ENCODE results near the gene KAZN. TPM values are rescaled to one million over a fixed set of nuclear protein-coding genes. Genes with fewer than 3 reads are reported as not detected.

Gene KAZN
- polyA plus RNA-seq, 4 donors = 3.0 to 39.5 (median 4.4) TPM

- Histone ChIP-seq H3K27me3 (ENCODE audit: control insufficient read depth in 3 of 3, insufficient read depth in 3 of 3, low read length in 3 of 3) (no peaks in the 10 kb centered on the region), H3K9me3 (ENCODE audit: control insufficient read depth in 2 of 2, insufficient read depth in 1 of 2, low read depth in 1 of 2, low read length in 1 of 2) (no peaks in the 10 kb centered on the region), H3K4me3 (ENCODE audit: low read depth in 1 of 3, low read length in 3 of 3) (no peak overlapping the region), H3K36me3 (ENCODE audit: control insufficient read depth in 3 of 3, insufficient read depth in 2 of 3, low read depth in 1 of 3, low read length in 3 of 3) (peaks cover 0 to 2% (median 0%) of the 10 kb centered on the region in 3 donors), H3K4me1 (ENCODE audit: control insufficient read depth in 3 of 3, insufficient read depth in 2 of 3, low read depth in 1 of 3, low read length in 2 of 3) (peaks cover 0 to 8% (median 0%) of the 10 kb centered on the region in 3 donors), H3K27ac (ENCODE audit: low read depth in 1 of 3, low read length in 2 of 3) (no peak overlapping the region)
- no peak for DNase-seq
- FAIRE-seq = no peak
- WGBS, 3 donors = 86 to 93% (median 92%) methylated on average over 7 of the region's 7 CpGs
Observed at GRCh38 chr1:15083578-15083977, 485.1 kb downstream of the KAZN start.

GRCh38 chr1:15088281-15088971 is 489.9 kb downstream of the KAZN start:
- Histone ChIP-seq H3K27ac (ENCODE audit: low read depth in 1 of 3, low read length in 2 of 3) (peak overlapping the region in 1 of 3 donors; percentile 93), H3K36me3 (ENCODE audit: control insufficient read depth in 3 of 3, insufficient read depth in 2 of 3, low read depth in 1 of 3, low read length in 3 of 3) (no peaks in the 10 kb centered on the region), H3K4me3 (ENCODE audit: low read depth in 1 of 3, low read length in 3 of 3) (peak overlapping the region in 1 of 3 donors; percentile 28), H3K9me3 (ENCODE audit: control insufficient read depth in 2 of 2, insufficient read depth in 1 of 2, low read depth in 1 of 2, low read length in 1 of 2) (no peaks in the 10 kb centered on the region), H3K4me1 (ENCODE audit: control insufficient read depth in 3 of 3, insufficient read depth in 2 of 3, low read depth in 1 of 3, low read length in 2 of 3) (peaks cover 0 to 32% (median 0%) of the 10 kb centered on the region in 3 donors), H3K27me3 (ENCODE audit: control insufficient read depth in 3 of 3, insufficient read depth in 3 of 3, low read length in 3 of 3) (no peaks in the 10 kb centered on the region)
- WGBS, 3 donors = 53 to 75% (median 70%) methylated on average over 16 of the region's 16 CpGs
- DNase-seq (peak in 1 of 2 donors; percentile 40), FAIRE-seq (no peak)

DNA sequence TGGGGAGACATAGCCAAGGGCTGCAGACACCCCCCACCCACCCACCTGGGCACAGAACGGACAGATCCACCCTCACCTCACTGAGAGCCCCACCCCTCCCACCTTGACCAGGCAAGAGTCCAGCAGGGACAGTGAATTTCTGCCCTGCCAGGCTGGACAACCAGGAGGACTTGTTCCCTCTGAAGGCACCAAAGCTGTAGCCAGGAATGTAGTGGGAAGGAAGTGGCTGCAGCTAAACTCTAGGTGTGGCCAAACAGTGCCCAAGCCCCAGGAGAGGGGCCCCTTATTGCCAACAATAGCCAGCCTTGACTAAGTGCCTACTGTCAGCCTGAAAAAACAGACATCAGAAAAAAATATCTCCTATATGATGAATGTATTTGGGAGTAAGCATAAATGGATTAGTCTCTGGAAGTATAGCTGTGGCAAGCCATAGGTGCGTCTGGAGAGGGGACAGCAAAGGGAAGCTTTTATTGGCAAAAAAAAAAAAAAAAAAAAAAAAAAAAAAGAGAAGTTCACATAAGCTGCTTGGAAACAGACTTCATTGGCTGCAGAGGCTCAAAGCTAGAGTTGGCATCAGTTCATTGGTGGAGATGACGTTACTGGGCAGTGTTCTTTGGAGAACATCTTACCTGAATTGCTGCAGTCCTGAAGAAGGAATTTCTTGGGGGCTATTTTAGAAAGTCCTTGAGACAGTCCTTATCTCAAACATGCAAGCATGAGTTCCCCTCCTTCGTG is 490.9 kb downstream of the KAZN start:
- H3K36me3 ChIP-seq (ENCODE audit: control insufficient read depth in 3 of 3, insufficient read depth in 2 of 3, low read depth in 1 of 3, low read length in 3 of 3) = no peaks in the 10 kb centered on the region
- peak in 1 of 2 donors; percentile 61 for DNase-seq
- FAIRE-seq = no peak
- H3K9me3 ChIP-seq (ENCODE audit: control insufficient read depth in 2 of 2, insufficient read depth in 1 of 2, low read depth in 1 of 2, low read length in 1 of 2) = no peaks in the 10 kb centered on the region
- peak overlapping the region in 1 of 3 donors; percentile 93 for H3K27ac ChIP-seq (ENCODE audit: low read depth in 1 of 3, low read length in 2 of 3)
- 56 to 58% (median 57%) methylated on average over 4 of the region's 4 CpGs for WGBS, 3 donors
- H3K4me1 ChIP-seq (ENCODE audit: control insufficient read depth in 3 of 3, insufficient read depth in 2 of 3, low read depth in 1 of 3, low read length in 2 of 3) = peaks cover 0 to 32% (median 0%) of the 10 kb centered on the region in 3 donors
- peak overlapping the region in 1 of 3 donors; percentile 43 for H3K4me3 ChIP-seq (ENCODE audit: low read depth in 1 of 3, low read length in 3 of 3)
- no peaks in the 10 kb centered on the region for H3K27me3 ChIP-seq (ENCODE audit: control insufficient read depth in 3 of 3, insufficient read depth in 3 of 3, low read length in 3 of 3)

DNA sequence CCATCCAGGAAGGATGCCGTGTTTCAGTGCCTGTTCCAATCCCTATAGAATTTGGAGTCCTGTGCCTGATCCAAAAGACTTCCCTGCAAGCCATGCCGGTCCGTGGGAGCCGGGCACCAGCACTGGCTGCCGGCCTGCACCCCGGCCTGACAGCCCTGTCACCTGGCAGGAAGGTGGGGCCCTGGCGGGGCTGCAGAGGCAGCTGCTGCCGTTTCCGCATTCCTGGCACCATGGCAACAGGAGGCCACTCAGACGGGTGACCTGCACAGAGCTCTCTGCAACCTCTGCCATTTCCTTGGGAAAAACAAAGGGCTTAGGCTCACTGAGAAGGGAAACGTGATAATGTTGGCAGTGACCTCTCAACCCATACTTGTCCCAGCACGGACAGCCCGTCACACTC is 491.9 kb downstream of the KAZN start:
- FAIRE-seq (no peak), DNase-seq (peak; percentile 90 to 95)
- WGBS, 3 donors = 7 to 32% (median 11%) methylated on average over 13 of the region's 13 CpGs
- H3K27ac ChIP-seq (ENCODE audit: low read depth in 1 of 3, low read length in 2 of 3) = peak overlapping the region in 2 of 3 donors; percentile 36 to 93
- no peaks in the 10 kb centered on the region for H3K9me3 ChIP-seq (ENCODE audit: control insufficient read depth in 2 of 2, insufficient read depth in 1 of 2, low read depth in 1 of 2, low read length in 1 of 2)
- no peaks in the 10 kb centered on the region for H3K27me3 ChIP-seq (ENCODE audit: control insufficient read depth in 3 of 3, insufficient read depth in 3 of 3, low read length in 3 of 3)
- peaks cover 0 to 32% (median 0%) of the 10 kb centered on the region in 3 donors for H3K4me1 ChIP-seq (ENCODE audit: control insufficient read depth in 3 of 3, insufficient read depth in 2 of 3, low read depth in 1 of 3, low read length in 2 of 3)
- no peaks in the 10 kb centered on the region for H3K36me3 ChIP-seq (ENCODE audit: control insufficient read depth in 3 of 3, insufficient read depth in 2 of 3, low read depth in 1 of 3, low read length in 3 of 3)
- peak overlapping the region in 1 of 3 donors; percentile 43 for H3K4me3 ChIP-seq (ENCODE audit: low read depth in 1 of 3, low read length in 3 of 3)

- peaks cover 0 to 19% (median 0%) of the 10 kb centered on the region in 3 donors for H3K4me1 ChIP-seq (ENCODE audit: control insufficient read depth in 3 of 3, insufficient read depth in 2 of 3, low read depth in 1 of 3, low read length in 2 of 3)
- FAIRE-seq (no peak), DNase-seq (no peak)
- no peaks in the 10 kb centered on the region for H3K36me3 ChIP-seq (ENCODE audit: control insufficient read depth in 3 of 3, insufficient read depth in 2 of 3, low read depth in 1 of 3, low read length in 3 of 3)
- H3K27ac ChIP-seq (ENCODE audit: low read depth in 1 of 3, low read length in 2 of 3) = no peak overlapping the region
- WGBS, 3 donors = 94 to 96% (median 95%) methylated on average over 16 of the region's 16 CpGs
- no peak overlapping the region for H3K4me3 ChIP-seq (ENCODE audit: low read depth in 1 of 3, low read length in 3 of 3)
- H3K9me3 ChIP-seq (ENCODE audit: control insufficient read depth in 2 of 2, insufficient read depth in 1 of 2, low read depth in 1 of 2, low read length in 1 of 2) = no peaks in the 10 kb centered on the region
- no peaks in the 10 kb centered on the region for H3K27me3 ChIP-seq (ENCODE audit: control insufficient read depth in 3 of 3, insufficient read depth in 3 of 3, low read length in 3 of 3)
Observed at GRCh38 chr1:15094056-15094455, 495.6 kb downstream of the KAZN start.

GRCh38 chr1:15094719-15095495 is 496.4 kb downstream of the KAZN start:
- 89 to 95% (median 91%) methylated on average over 25 to 26 of the region's 26 CpGs for WGBS, 3 donors
- no peaks in the 10 kb centered on the region for H3K9me3 ChIP-seq (ENCODE audit: control insufficient read depth in 2 of 2, insufficient read depth in 1 of 2, low read depth in 1 of 2, low read length in 1 of 2)
- no peaks in the 10 kb centered on the region for H3K36me3 ChIP-seq (ENCODE audit: control insufficient read depth in 3 of 3, insufficient read depth in 2 of 3, low read depth in 1 of 3, low read length in 3 of 3)

GRCh38 chr1:15095496-15095875 is 497.0 kb downstream of the KAZN start:
- no peak overlapping the region for H3K27ac ChIP-seq (ENCODE audit: low read depth in 1 of 3, low read length in 2 of 3)
- no peaks in the 10 kb centered on the region for H3K36me3 ChIP-seq (ENCODE audit: control insufficient read depth in 3 of 3, insufficient read depth in 2 of 3, low read depth in 1 of 3, low read length in 3 of 3)
- H3K27me3 ChIP-seq (ENCODE audit: control insufficient read depth in 3 of 3, insufficient read depth in 3 of 3, low read length in 3 of 3) = no peaks in the 10 kb centered on the region
- FAIRE-seq (no peak), DNase-seq (no peak)
- WGBS, 3 donors = 72 to 84% (median 79%) methylated on average over 6 of the region's 6 CpGs
- H3K9me3 ChIP-seq (ENCODE audit: control insufficient read depth in 2 of 2, insufficient read depth in 1 of 2, low read depth in 1 of 2, low read length in 1 of 2) = no peaks in the 10 kb centered on the region
- H3K4me3 ChIP-seq (ENCODE audit: low read depth in 1 of 3, low read length in 3 of 3) = no peak overlapping the region
- peaks cover 0 to 5% (median 0%) of the 10 kb centered on the region in 3 donors for H3K4me1 ChIP-seq (ENCODE audit: control insufficient read depth in 3 of 3, insufficient read depth in 2 of 3, low read depth in 1 of 3, low read length in 2 of 3)

More at GRCh38 chr1:15094719-15095495, 496.4 kb downstream of the KAZN start:
- no peak overlapping the region for H3K4me3 ChIP-seq (ENCODE audit: low read depth in 1 of 3, low read length in 3 of 3)
- DNase-seq (no peak), FAIRE-seq (no peak)
- H3K27ac ChIP-seq (ENCODE audit: low read depth in 1 of 3, low read length in 2 of 3) = no peak overlapping the region
- no peaks in the 10 kb centered on the region for H3K27me3 ChIP-seq (ENCODE audit: control insufficient read depth in 3 of 3, insufficient read depth in 3 of 3, low read length in 3 of 3)
- peaks cover 0 to 10% (median 0%) of the 10 kb centered on the region in 3 donors for H3K4me1 ChIP-seq (ENCODE audit: control insufficient read depth in 3 of 3, insufficient read depth in 2 of 3, low read depth in 1 of 3, low read length in 2 of 3)

DNA sequence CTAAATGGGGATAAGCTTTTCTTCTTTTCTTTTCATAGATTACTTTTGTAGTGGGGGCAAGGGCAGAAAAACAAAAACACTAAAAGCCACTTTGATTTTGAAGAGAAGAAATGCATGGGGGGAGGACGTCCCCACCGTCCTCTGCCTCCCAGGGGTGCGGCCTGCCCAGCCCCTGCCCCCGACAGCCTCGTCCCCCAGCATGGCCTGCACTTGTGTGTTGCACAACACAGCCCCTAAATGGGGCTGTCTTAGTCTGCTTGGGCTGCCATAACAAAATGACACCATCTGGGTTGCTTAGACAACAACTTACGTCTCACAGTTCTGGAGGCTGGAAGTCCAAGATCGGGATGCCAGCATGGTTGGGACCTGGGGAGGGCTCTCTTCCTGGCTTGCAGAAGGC is 497.8 kb downstream of the KAZN start:
- Histone ChIP-seq H3K4me3 (ENCODE audit: low read depth in 1 of 3, low read length in 3 of 3) (no peak overlapping the region), H3K27ac (ENCODE audit: low read depth in 1 of 3, low read length in 2 of 3) (no peak overlapping the region), H3K27me3 (ENCODE audit: control insufficient read depth in 3 of 3, insufficient read depth in 3 of 3, low read length in 3 of 3) (peaks cover 0 to 6% (median 0%) of the 10 kb centered on the region in 3 donors), H3K4me1 (ENCODE audit: control insufficient read depth in 3 of 3, insufficient read depth in 2 of 3, low read depth in 1 of 3, low read length in 2 of 3) (no peaks in the 10 kb centered on the region), H3K36me3 (ENCODE audit: control insufficient read depth in 3 of 3, insufficient read depth in 2 of 3, low read depth in 1 of 3, low read length in 3 of 3) (no peaks in the 10 kb centered on the region), H3K9me3 (ENCODE audit: control insufficient read depth in 2 of 2, insufficient read depth in 1 of 2, low read depth in 1 of 2, low read length in 1 of 2) (no peaks in the 10 kb centered on the region)
- 87 to 93% (median 91%) methylated on average over 7 of the region's 7 CpGs for WGBS, 3 donors
- FAIRE-seq = no peak
- DNase-seq = no peak

Data from small intestine (tissue), 7 donors.